K562 (cell line): ENCODE measurements around the gene TMEM150A. TPM values are rescaled to one million over a fixed set of nuclear protein-coding genes. Genes with fewer than 3 reads are reported as not detected.
"Not testable (repeated sequence)": the region's sequence is repeated elsewhere in the genome, so short reads cannot be mapped to it uniquely, and the experiment has no call there.

Experiments
- ATAC-seq: fragments of 200-7000 bp; cut with Tn5 transposase; 3 replicates; pipeline ENCODE4 v1.9.1; 2020; ENCODE audit warnings: moderate library complexity
- BruUV-seq: library from RNA; stranded (reverse); fragments of 400-500 nt; replicated peaks from 2 replicates; lab custom pipeline; 2021; lab: Mats Ljungman, UMichigan
- CTCF ChIA-PET: fragments of 300-600 bp; formaldehyde crosslinking; extraction: SDS; loops from one replicate; lab custom pipeline; 2021; ENCODE audit warnings: low intra/inter-chr PET ratio; lab: Yijun Ruan, JAX
- POLR2A ChIA-PET: fragments of 300-600, 350-650 bp; sonication (Branson Sonifier 250); formaldehyde crosslinking; extraction: SDS; loops from one replicate; lab custom pipeline; 2021; ENCODE audit warnings: antibody characterized with exemption, inconsistent platforms; lab: Yijun Ruan, JAX
- DNase-seq, 4 experiments: peaks; one replicate each; pipeline versions ENCODE4 v3.0.0 to v3.0.0-alpha.2; 2011 to 2018; ENCODE audit warnings: low spot score in 3 of 4, mixed read lengths in 3 of 4; ENCODE audit errors: extremely low read depth in 1 of 4
- FAIRE-seq: peaks from 2 replicates; lab custom pipeline; 2011; peaks lifted over from hg19 to GRCh38; lab: Jason Lieb, UNC
- H2AFZ ChIP-seq: 2 replicates; pipeline ENCODE4 v1.6.0; 2011; ENCODE audit warnings: low read depth, low read length, control low read depth, inconsistent platforms
- H3K27ac ChIP-seq: fragments of 200-600 bp; 3 replicates; pipeline ENCODE4 v1.8.0; 2011; ENCODE audit warnings: low read depth, mild to moderate bottlenecking, control low read depth, inconsistent platforms, low read length, moderate library complexity, mixed read lengths; ENCODE audit errors: extremely low read depth
- H3K27me3 ChIP-seq, 2 experiments: fragments of 300-600 bp in 1 of 2; 2 replicates in 1 of 2; 3 replicates in 1 of 2; pipeline versions ENCODE4 v1.6.0 to v1.8.0; 2011; ENCODE audit warnings: inconsistent platforms in 2 of 2, low read length in 2 of 2, mild to moderate bottlenecking in 1 of 2, mixed read lengths in 1 of 2, moderate library complexity in 1 of 2; ENCODE audit not compliant: control insufficient read depth in 2 of 2, insufficient read depth in 2 of 2
- H3K36me3 ChIP-seq: fragments of 300-600 bp; 3 replicates; pipeline ENCODE4 v1.8.0; 2011; ENCODE audit warnings: mild to moderate bottlenecking, low read length, inconsistent platforms; ENCODE audit not compliant: control insufficient read depth, insufficient read depth
- H3K4me1 ChIP-seq, 2 experiments: fragments of 200-600 bp in 1 of 2; replicated peaks in 1 of 2; 2 replicates in 1 of 2; 3 replicates in 1 of 2; pipeline versions ENCODE4 v1.5.1 to v1.8.0; 2011; ENCODE audit warnings: inconsistent platforms in 2 of 2, low read length in 2 of 2, mild to moderate bottlenecking in 1 of 2, mixed read lengths in 1 of 2, moderate library complexity in 1 of 2; ENCODE audit not compliant: control insufficient read depth in 2 of 2, insufficient read depth in 2 of 2
- H3K4me2 ChIP-seq: 2 replicates; pipeline ENCODE4 v1.6.1; 2011; ENCODE audit warnings: low read length, control low read depth, inconsistent platforms, mixed read lengths; ENCODE audit not compliant: insufficient read depth
- H3K4me3 ChIP-seq: fragments of 200-600 bp; sonication (generic), shearing (Covaris generic); 2 replicates; pipeline ENCODE4 v1.5.1; 2016; ENCODE audit warnings: control low read depth, inconsistent platforms
- H3K79me2 ChIP-seq: fragments of 200-600 bp; 3 replicates; pipeline ENCODE4 v1.8.0; 2011; ENCODE audit warnings: low read length, inconsistent platforms; ENCODE audit not compliant: control insufficient read depth, insufficient read depth
- H3K9ac ChIP-seq, 2 experiments: 2 replicates each; pipeline versions ENCODE4 v1.6.0 to v1.6.1; 2011; ENCODE audit warnings: low read depth in 2 of 2, low read length in 2 of 2, control low read depth in 1 of 2, inconsistent platforms in 1 of 2, mild to moderate bottlenecking in 1 of 2, mixed read lengths in 1 of 2; ENCODE audit not compliant: insufficient read depth in 1 of 2
- H3K9me1 ChIP-seq: one replicate; pipeline ENCODE4 v1.6.0; 2011; ENCODE audit warnings: inconsistent platforms, mild to moderate bottlenecking, low read length, moderate library complexity; ENCODE audit not compliant: control insufficient read depth, insufficient read depth
- H3K9me3 ChIP-seq: replicated peaks from 2 replicates; pipeline ENCODE4 v1.5.1; 2011; ENCODE audit warnings: low read depth, low read length, inconsistent platforms; ENCODE audit not compliant: control insufficient read depth, insufficient read depth
- H4K20me1 ChIP-seq: replicated peaks from 2 replicates; pipeline ENCODE4 v1.6.1; 2011; ENCODE audit warnings: low read length, inconsistent platforms, mixed read lengths; ENCODE audit not compliant: control insufficient read depth, insufficient read depth
- FOSL1 ChIP-seq: fragments of 200-800 bp; sonication (Bioruptor generic); conservative IDR thresholded peaks from 2 replicates; pipeline ENCODE4 v1.6.1; 2016; ENCODE audit warnings: missing genetic modification characterization, missing compliant biosample characterization
- RFX1 ChIP-seq: fragments of 450-650 bp; IDR thresholded peaks from 2 replicates; pipeline ENCODE4 v1.6.1; 2016; ENCODE audit warnings: mild to moderate bottlenecking, moderate library complexity
- WGBS: fragments of 100-300 bp; shearing (Covaris generic); methylation state at CpG from one replicate; pipeline ENCODE4 v1.1.6; 2016; ENCODE audit warnings: low coverage, mixed read lengths; ENCODE audit not compliant: insufficient coverage; ENCODE audit errors: missing lambda C conversion rate; 5-methylcytosine and 5-hydroxymethylcytosine counted together
- in situ Hi-C: fragments of 300-500 bp; cut with MboI; formaldehyde crosslinking; loops from 4 replicates; pipeline ENCODE4 v1.15.0; 2018; ENCODE audit warnings: inconsistent platforms, mixed read lengths
- intact Hi-C: fragments of 100-400 bp; cut with micrococcal nuclease; formaldehyde crosslinking; loops from 2 replicates; pipeline ENCODE4 v1.14.2; 2022
- polyA plus RNA-seq, 8 experiments: library from polyadenylated mRNA; depleted of rRNA in 4 of 8; stranded (reverse) in 5 of 8; unstranded in 3 of 8; fragments of >200 nt; fragmentation: Nextera tagmentation in 2 of 8; fragmentation: Illumina TruSeq in 1 of 8; extraction: Ambion mirVana in 2 of 8; extraction: Trizol in 1 of 8; gene quantifications; 2 replicates each; pipeline versions ENCODE4 v1.2.1 to v1.2.3, GENCODE V29; 2011 to 2014; ENCODE audit warnings: inconsistent platforms in 1 of 8, missing spikeins in 1 of 8
- total RNA-seq, 7 experiments: library from RNA; depleted of rRNA in 6 of 7; stranded (reverse); fragments of >200 nt in 6 of 7; fragmentation: Illumina TruSeq in 2 of 7; extraction: Trizol in 2 of 7; gene quantifications; 2 replicates each; pipeline versions ENCODE4 v1.2.1 to v1.2.3, GENCODE V29; 2011 to 2021; ENCODE audit warnings: low replicate concordance in 1 of 7
- TF ChIP-seq, protein P1 (sequence below): sonication (generic); formaldehyde crosslinking; IDR thresholded peaks from 2 replicates; pipeline ENCODE4 v1.8.1; 2023; ENCODE audit warnings: mild to moderate bottlenecking, missing genetic modification reagents
- TF ChIP-seq, protein P2 (sequence below): fragments of 200-800 bp; sonication (Bioruptor generic); IDR thresholded peaks from 2 replicates; pipeline ENCODE4 v1.6.1; 2017; ENCODE audit warnings: missing genetic modification characterization, missing compliant biosample characterization

Gene TMEM150A
- total and polyA plus RNA-seq, 9 of the 15 experiments (the other 6 are each of a cell fraction or from before 2014, with no cell fraction given): 3.9 to 17.1 (median 8.4) TPM

DNA sequence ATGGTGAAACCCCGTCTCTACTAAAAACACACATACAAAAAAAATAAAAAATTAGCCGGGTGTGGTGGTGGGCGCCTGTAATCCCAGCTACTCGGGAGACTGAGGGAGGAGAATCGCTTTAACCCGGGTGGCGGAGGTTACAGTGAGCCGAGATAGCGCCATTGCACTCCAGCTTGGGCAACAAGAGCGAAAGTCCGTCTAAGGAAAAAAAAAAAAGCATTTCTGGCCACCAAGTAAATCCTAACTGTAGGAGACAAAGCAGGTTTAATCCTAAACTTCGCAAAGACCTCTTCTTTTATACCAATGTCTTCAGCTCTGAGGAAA is 42.1 kb downstream of the TMEM150A start:
- H4K20me1 ChIP-seq, DNase-seq, BruUV-seq, ATAC-seq, H3K9me3 ChIP-seq, CTCF ChIA-PET, H3K27me3 ChIP-seq, H3K27ac ChIP-seq, H3K9me1 ChIP-seq, FAIRE-seq, in situ Hi-C loops: not testable (repeated sequence)
- Histone ChIP-seq H3K4me3 (peak overlapping the region; percentile 79), H3K79me2 (peaks cover 35% of the 10 kb centered on the region), H2AFZ (peak overlapping the region; percentile 100; the same call in 1 of the 2 replicates), H3K4me1 (peaks cover 18 to 26% of the 10 kb centered on the region in 2 experiments), H3K36me3 (peaks cover 34% of the 10 kb centered on the region), H3K9ac (peak overlapping the region in 1 of 2 experiments; percentile 98; a peak in 3 of 4 replicates), H3K4me2 (peak overlapping the region; percentile 100)
- TF ChIP-seq, protein P1, sequence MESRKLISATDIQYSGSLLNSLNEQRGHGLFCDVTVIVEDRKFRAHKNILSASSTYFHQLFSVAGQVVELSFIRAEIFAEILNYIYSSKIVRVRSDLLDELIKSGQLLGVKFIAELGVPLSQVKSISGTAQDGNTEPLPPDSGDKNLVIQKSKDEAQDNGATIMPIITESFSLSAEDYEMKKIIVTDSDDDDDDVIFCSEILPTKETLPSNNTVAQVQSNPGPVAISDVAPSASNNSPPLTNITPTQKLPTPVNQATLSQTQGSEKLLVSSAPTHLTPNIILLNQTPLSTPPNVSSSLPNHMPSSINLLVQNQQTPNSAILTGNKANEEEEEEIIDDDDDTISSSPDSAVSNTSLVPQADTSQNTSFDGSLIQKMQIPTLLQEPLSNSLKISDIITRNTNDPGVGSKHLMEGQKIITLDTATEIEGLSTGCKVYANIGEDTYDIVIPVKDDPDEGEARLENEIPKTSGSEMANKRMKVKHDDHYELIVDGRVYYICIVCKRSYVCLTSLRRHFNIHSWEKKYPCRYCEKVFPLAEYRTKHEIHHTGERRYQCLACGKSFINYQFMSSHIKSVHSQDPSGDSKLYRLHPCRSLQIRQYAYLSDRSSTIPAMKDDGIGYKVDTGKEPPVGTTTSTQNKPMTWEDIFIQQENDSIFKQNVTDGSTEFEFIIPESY (CRISPR knock-in tag): peak; percentile 32; the same call in 1 of the 2 replicates
- intact Hi-C loops: loop anchor here (2.0 kb wide), 1 partner anchor 42 kb away; the partner anchor contains the start of gene TMEM150A
- 30% methylated on average over 12 of the region's 12 CpGs for WGBS
- POLR2A ChIA-PET: interaction anchor here (0.6 to 16.3 kb wide), 9 partner anchors 13 to 253 kb away, joined by 3 to 358 read pairs (median 3); partner anchors contain the start of genes C2orf68 and MAT2A

DNA sequence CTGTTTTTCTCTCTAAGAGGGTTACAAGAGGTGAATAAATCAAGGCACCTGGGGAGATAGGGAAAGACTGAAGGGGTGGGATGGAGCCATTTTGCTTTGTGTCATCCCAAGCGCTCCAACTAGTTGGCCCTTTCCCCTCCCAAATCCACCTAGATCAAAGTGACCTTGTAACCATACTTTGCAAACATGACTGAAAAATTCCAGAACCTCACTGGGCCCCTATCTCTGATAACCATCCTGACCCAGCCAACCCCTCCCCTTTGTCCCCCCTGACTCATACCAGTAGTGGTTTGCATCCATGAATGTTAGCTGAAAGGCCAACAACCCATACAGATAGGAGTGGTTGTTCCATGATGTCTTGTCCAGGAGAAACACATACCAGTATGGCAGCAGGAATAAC is 44.3 kb downstream of the TMEM150A start:
- Histone ChIP-seq H3K9me3 (no peaks in the 10 kb centered on the region), H3K79me2 (peaks cover 35% of the 10 kb centered on the region), H3K36me3 (peaks cover 54% of the 10 kb centered on the region), H3K27ac (no peak overlapping the region), H4K20me1 (no peaks in the 10 kb centered on the region), H3K9ac (no peak overlapping the region), H3K4me1 (peaks cover 13 to 15% of the 10 kb centered on the region in 2 experiments; a peak in 4 of 5 replicates), H3K9me1 (peaks cover 3% of the 10 kb centered on the region), H3K27me3 (no peaks in the 10 kb centered on the region), H3K4me2 (peak overlapping the region; percentile 24; the same call in 1 of the 2 replicates), H2AFZ (no peak overlapping the region), H3K4me3 (no peak overlapping the region)
- in situ Hi-C loops (loop anchor here (5.0 kb wide), 1 partner anchor 141 kb away; the partner anchor contains the start of gene SH2D6), intact Hi-C loops (no loop called here)
- ChIA-PET POLR2A (interaction anchor here (16.3 kb wide), 1 partner anchor 13 kb away, joined by 358 read pairs; the partner anchor contains the start of gene MAT2A), CTCF (no interaction called here)
- FAIRE-seq (no peak), DNase-seq (peak in 1 of 4 experiments; percentile 43), ATAC-seq (no peak)
- BruUV-seq: no TSS peak
- TF ChIP-seq, protein P2, sequence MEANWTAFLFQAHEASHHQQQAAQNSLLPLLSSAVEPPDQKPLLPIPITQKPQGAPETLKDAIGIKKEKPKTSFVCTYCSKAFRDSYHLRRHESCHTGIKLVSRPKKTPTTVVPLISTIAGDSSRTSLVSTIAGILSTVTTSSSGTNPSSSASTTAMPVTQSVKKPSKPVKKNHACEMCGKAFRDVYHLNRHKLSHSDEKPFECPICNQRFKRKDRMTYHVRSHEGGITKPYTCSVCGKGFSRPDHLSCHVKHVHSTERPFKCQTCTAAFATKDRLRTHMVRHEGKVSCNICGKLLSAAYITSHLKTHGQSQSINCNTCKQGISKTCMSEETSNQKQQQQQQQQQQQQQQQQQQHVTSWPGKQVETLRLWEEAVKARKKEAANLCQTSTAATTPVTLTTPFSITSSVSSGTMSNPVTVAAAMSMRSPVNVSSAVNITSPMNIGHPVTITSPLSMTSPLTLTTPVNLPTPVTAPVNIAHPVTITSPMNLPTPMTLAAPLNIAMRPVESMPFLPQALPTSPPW (CRISPR knock-in tag): peak; percentile 59
- TF ChIP-seq FOSL1 (tag) (peak; percentile 90), RFX1 (no peak)
- WGBS: 100% methylated on average over 1 of the region's 1 CpG
